MM.1S (cell line): ENCODE results near the gene MOB3B.

Experiments used
- CTCF ChIP-seq: fragments of 300-600 bp; sonication (generic); IDR thresholded peaks from 2 replicates; pipeline ENCODE4 v1.5.1; 2016; ENCODE audit warnings: antibody characterized with exemption, low read length, mixed read lengths
- EZH2 ChIP-seq: fragments of 300-600 bp; sonication (generic); optimal IDR thresholded peaks from 2 replicates; pipeline ENCODE3; 2017; ENCODE audit warnings: low read depth, mild to moderate bottlenecking, antibody characterized with exemption, low read length, mixed read lengths
- EZH2phosphoT487 ChIP-seq: fragments of 300-600 bp; sonication (generic); IDR thresholded peaks from 2 replicates; pipeline ENCODE4 v1.6.1; 2018; ENCODE audit warnings: antibody characterized with exemption, low read length

DNA sequence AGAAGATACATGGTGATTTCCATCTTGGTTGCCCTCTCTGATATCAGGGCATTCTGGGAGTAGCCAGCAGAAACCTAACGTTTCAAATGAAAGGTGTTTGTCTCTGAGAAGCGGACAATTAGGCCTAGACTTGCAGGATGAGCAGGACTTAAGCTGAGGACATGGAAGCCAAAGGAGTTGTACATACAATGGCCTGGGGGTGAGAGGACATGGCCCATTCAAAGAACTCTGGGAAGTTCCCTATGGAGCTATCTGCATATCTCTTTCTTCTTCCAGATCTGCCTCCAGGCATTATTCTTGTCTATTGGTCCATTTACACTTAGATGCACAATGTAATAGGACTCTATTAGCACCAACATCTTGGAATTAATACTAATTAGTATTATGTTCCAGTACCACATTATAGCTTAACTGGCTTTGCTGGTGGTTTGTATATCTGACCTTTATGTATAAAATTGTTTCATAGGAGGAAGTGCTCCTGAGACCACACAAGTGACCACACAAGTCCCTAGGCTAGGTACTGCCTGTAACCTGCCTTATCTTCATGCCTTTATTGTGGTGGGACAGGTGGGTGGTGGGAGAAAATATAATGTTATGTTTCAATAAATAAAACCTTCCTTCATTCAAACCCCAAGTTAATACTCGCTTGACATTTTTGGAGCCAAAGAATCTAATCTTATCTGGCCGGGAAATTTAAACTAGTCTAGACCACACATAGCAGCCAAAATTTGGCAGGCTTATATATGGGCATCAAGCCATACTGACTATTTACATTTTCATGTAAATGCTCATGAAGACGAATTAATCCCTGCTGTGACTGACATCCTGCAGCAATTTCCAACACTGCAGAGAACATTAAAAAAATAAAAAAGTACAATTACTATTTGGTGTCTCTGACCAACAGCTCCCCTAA lies 180.6 kb downstream of the MOB3B start:
- no peak for TF ChIP-seq CTCF
- TF ChIP-seq EZH2, result no peak
- no peak for TF ChIP-seq EZH2phosphoT487
